ENCODE data around the gene FEM1B. TPM values are rescaled to one million over a fixed set of nuclear protein-coding genes. Genes with fewer than 3 reads are reported as not detected.

FEM1B gene
- total and polyA plus RNA-seq, 2 donors (not counting 3 experiments of a cell fraction or from before 2014, with no cell fraction given), result 11.1 to 33.2 TPM

DNA sequence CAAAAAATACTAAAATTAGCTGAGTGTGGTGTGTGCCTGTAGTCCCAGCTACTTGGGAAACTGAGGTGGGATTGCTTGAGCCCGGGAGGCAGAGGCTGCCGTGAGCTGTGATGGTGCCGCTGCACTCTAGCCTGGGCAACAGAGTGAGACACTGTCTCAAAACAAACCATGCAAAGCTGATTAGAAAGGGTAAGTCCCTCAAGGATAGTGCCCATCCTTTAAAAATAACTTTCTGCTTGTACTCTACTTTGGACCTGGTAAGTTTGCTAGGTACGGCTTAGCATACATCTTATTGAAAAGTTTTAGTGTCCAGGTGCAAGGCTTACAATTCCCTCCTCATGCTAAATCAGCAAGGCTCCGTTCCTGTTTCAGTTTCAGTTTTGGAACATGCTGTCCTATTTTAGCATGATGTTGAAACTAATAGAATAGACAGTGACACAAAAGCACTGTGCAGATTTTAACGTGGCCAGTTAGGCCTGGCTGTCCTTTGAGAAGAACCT is 21.4 kb downstream of the FEM1B start:
- no peak for FAIRE-seq
- Histone ChIP-seq H3K4me3 (replicated peaks in 1 of 3; ENCODE audit: insufficient read depth in 1 of 3, low read depth in 1 of 3, low read length in 3 of 3) (no peak overlapping the region), H3K79me2 (ENCODE audit: control insufficient read depth, insufficient read depth, low read length) (peaks cover 2% of the 10 kb centered on the region), H3K9me3 (replicated peaks; ENCODE audit: control insufficient read depth, insufficient read depth, low read length) (no peaks in the 10 kb centered on the region), H2AFZ (ENCODE audit: low read depth, low read length) (no peak overlapping the region), H4K20me1 (replicated peaks; ENCODE audit: control insufficient read depth, extremely low read depth, insufficient read depth, low read length) (peaks cover under 1% of the 10 kb centered on the region), H3K27me3 (ENCODE audit: control insufficient read depth in 2 of 2, insufficient read depth in 2 of 2, low read length in 2 of 2) (no peaks in the 10 kb centered on the region), H3K4me1 (ENCODE audit: control insufficient read depth, extremely low read depth, insufficient read depth, low read length) (no peaks in the 10 kb centered on the region), H3K36me3 (ENCODE audit: control insufficient read depth in 2 of 2, extremely low read depth in 1 of 2, insufficient read depth in 2 of 2, low read length in 2 of 2) (no peaks in the 10 kb centered on the region), H3K4me2 (ENCODE audit: insufficient read depth, low read length) (no peak overlapping the region), H3K9me1 (replicated peaks; ENCODE audit: control insufficient read depth, extremely low read depth, insufficient read depth, low read length) (no peaks in the 10 kb centered on the region), H3K27ac (ENCODE audit: insufficient read depth, low read depth, low read length) (no peak overlapping the region), H3K9ac (replicated peaks; ENCODE audit: extremely low read depth, insufficient read depth, low read length) (no peak overlapping the region)
- BruUV-seq (replicated peaks), result no TSS peak
- TF ChIP-seq GATA2 (IDR thresholded peaks at IDR 0.05; ENCODE audit: insufficient read depth, insufficient read length, low read depth, low read length) (no peak), POLR2A (IDR thresholded peaks at IDR 0.05; ENCODE audit: low read depth, low read length) (no peak), POLR2AphosphoS5 (IDR thresholded peaks at IDR 0.05; ENCODE audit: insufficient read depth, low read depth, low read length) (no peak), JUN (IDR thresholded peaks at IDR 0.05; ENCODE audit: borderline replicate concordance, insufficient read depth, insufficient read length, low read depth) (no peak), FOS (IDR thresholded peaks at IDR 0.05; ENCODE audit: borderline replicate concordance, insufficient read depth, low read length) (no peak), EZH2 (IDR thresholded peaks at IDR 0.05; ENCODE audit: borderline replicate concordance, low read depth, low read length, severe bottlenecking) (no peak), MYC (IDR thresholded peaks at IDR 0.05; ENCODE audit: low read depth, low read length) (no peak)
- TF ChIP-seq, protein P1, sequence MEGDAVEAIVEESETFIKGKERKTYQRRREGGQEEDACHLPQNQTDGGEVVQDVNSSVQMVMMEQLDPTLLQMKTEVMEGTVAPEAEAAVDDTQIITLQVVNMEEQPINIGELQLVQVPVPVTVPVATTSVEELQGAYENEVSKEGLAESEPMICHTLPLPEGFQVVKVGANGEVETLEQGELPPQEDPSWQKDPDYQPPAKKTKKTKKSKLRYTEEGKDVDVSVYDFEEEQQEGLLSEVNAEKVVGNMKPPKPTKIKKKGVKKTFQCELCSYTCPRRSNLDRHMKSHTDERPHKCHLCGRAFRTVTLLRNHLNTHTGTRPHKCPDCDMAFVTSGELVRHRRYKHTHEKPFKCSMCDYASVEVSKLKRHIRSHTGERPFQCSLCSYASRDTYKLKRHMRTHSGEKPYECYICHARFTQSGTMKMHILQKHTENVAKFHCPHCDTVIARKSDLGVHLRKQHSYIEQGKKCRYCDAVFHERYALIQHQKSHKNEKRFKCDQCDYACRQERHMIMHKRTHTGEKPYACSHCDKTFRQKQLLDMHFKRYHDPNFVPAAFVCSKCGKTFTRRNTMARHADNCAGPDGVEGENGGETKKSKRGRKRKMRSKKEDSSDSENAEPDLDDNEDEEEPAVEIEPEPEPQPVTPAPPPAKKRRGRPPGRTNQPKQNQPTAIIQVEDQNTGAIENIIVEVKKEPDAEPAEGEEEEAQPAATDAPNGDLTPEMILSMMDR (IDR thresholded peaks at IDR 0.05; ENCODE audit: extremely low read depth in 1 of 2, insufficient read depth in 1 of 2, low read depth in 1 of 2, low read length in 2 of 2), result no peak
- TF ChIP-seq, protein P2, sequence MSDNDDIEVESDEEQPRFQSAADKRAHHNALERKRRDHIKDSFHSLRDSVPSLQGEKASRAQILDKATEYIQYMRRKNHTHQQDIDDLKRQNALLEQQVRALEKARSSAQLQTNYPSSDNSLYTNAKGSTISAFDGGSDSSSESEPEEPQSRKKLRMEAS (IDR thresholded peaks at IDR 0.05; ENCODE audit: insufficient read depth, insufficient read length), result no peak
- dilution Hi-C loops (cut with MboI; ENCODE audit: extremely low pct_ligation_motif_present, low sequenced_read_pairs), result no loop called here
- no peak for DNase-seq (ENCODE audit: low read depth, low spot score)
- intact Hi-C loops (cut with micrococcal nuclease), result no loop called here
- ChIA-PET CTCF (interaction anchor here (1.0 to 2.5 kb wide), 3 partner anchors 8 to 251 kb away, joined by 3 to 12 read pairs (median 4); no protein-coding TSS in a partner anchor), POLR2A (no interaction called here)
